HG03196 (cell line): ENCODE measurements around the gene MERTK.
"Not testable (repeated sequence)": the region's sequence is repeated elsewhere in the genome, so short reads cannot be mapped to it uniquely, and the experiment has no call there.

Source experiments
- ATAC-seq: cut with Tn5 transposase; IDR thresholded peaks from one replicate; pipeline ENCODE4 v1.9.1; 2021; ENCODE audit not compliant: unreplicated experiment

The MERTK gene

DNA sequence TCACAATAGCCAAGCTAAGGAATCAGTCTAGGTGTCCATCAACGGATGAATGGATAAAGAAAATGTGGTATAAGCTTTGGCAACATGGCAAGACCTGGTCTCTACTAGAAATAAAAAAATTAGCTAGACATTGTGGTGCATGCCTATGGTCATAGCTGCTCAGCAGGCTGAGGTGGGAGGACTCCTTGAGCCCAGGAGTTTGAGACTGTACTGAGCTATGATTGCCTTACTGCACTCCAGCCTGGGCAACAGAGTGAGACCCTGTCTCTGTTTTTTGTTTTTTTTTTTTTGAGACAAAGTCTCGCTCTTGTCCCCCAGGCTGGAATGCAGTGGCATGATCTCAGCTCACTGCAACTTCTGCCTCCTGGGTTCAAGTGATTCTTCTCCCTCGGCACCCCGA is 11.6 kb downstream of the MERTK start:
- not testable (repeated sequence) for ATAC-seq

DNA sequence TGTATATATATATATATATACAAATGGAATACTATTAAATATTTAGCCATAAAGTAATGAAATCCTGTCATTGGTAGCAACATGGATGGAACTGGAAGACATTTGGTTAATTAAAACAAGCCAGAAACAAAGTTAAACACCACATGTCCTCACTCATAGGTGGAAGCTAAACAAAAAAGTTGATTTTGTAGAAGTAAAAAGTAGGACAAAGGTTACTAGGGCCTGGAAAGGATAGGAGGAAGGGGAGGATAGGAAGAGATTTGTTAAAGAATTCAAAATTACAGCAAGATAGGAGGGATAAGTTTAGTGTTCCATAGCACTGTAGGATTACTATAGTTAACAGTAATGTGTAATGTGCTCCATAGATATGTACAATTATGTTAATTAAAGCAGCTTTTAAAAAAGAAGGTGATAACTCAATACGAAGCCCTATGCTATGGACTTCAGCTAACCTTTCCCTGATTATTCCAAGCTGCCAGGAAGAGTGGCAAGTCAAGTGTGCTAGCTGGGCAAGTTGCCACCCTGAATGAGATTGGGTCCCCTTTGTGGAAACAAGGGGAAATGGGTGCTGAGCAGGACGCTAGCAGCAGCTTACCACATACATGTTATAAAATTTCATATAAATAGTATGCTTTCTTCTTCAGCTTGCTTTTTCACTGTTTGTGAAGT is 12.3 kb downstream of the MERTK start:
- no peak for ATAC-seq

DNA sequence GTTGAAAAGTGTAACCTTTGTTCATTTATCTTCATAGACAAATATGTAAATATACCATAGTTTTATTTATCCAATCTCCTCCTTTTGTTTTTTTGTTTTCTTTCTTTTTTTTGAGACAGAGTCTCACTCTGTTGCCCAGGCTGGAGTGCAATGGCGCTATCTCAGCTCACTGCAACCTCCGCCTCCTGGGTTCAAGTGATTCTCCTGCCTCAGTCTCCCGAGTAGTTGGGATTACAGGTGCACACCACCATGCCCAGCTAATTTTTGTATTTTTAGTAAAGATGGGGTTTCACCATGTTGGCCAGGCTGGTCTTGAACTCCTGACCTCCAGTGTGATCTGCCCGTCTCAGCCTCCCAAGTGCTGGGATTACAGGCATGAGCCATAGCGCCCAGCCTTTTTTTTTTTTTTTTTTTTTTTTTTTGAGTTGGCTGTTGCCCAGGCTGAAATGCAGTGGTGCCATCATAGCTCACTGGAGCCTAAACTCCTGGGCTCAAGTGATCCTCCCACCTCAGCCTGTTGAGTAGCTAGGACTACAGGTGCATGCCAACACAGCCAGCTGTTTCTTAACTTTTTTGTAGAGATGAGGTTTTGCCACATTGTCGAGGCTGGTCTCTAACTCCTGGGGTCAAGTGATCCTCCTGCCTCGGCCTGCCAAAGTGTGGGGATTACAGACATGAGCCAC is 13.0 kb downstream of the MERTK start:
- ATAC-seq = not testable (repeated sequence)

DNA sequence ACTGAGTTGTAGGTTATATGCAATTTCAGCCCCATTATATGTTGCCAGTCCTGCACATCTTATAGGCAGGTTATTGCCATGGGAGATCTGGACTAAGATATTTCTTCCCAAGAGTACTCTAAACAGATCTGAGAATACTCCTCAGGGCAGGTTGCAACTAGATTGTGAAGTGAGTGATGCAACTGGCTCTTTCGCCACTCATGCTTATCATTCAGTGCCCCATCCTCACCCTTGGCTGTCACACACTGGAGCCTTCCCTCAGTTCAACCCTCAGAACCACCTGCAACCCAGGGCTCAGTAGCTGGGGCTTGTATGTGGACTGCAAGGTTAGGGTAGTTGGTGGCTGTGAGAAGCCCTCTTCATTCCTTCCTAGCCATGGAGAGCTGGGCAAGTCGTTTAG is 14.1 kb downstream of the MERTK start:
- no peak for ATAC-seq

DNA sequence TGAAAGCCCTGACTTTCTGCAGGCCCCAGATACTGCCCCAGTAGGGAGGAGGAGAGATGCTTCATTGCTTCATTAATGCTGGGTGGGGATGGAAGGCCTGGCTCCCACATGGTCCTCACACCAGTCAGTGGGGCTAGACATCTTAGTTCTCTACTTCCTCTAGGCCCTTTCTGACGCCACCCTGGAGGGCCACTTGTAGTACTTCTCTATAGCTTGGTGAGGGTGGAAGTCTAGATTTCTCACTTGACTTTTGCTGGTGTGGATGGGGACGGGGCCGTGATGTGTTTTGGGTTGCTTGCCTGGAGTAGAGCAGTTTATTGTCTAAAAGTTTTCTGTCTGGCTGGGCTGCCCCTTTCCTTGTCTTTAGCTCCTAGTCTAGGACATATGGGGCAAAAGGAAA is 18.7 kb downstream of the MERTK start:
- no peak for ATAC-seq

DNA sequence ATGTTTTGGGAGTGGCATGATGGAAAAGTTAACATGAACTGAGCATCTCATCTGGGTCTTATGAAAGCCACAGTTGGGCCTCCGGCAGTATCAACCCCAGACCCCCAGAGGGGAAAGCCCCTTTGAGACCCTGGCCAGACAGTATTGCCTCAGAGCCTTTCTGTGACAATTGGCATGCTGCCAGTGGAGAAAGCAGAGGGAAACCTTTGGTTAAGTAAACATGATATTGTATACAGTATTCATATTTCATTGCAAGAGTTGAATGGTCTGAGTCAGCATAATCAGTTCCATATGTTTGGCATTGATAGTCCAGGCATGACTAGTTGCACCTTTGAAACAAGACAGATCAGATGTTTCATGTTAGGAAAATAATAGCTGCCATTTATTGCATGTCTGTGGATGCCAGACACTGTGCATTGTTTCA is 20.0 kb downstream of the MERTK start:
- no peak for ATAC-seq

DNA sequence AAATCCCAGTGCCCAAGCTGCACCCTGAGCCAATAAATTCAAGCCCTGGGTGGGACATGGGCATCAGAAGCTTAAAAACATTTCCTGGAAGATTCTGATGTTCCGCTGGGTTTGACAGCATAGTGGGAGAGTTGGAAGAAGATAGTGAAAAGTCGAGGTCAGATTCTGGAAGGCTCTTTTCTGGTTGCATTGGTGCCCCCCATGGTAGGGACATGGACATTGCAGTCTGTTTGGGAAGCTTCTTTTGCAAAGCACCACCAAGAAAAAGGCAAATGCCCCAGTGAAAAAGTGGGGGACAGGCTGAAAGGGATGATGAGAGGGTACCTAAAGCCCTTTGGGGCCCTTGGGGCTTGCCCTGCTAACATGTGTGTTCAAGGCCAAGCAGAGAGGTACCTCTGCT is 21.0 kb downstream of the MERTK start:
- no peak for ATAC-seq

DNA sequence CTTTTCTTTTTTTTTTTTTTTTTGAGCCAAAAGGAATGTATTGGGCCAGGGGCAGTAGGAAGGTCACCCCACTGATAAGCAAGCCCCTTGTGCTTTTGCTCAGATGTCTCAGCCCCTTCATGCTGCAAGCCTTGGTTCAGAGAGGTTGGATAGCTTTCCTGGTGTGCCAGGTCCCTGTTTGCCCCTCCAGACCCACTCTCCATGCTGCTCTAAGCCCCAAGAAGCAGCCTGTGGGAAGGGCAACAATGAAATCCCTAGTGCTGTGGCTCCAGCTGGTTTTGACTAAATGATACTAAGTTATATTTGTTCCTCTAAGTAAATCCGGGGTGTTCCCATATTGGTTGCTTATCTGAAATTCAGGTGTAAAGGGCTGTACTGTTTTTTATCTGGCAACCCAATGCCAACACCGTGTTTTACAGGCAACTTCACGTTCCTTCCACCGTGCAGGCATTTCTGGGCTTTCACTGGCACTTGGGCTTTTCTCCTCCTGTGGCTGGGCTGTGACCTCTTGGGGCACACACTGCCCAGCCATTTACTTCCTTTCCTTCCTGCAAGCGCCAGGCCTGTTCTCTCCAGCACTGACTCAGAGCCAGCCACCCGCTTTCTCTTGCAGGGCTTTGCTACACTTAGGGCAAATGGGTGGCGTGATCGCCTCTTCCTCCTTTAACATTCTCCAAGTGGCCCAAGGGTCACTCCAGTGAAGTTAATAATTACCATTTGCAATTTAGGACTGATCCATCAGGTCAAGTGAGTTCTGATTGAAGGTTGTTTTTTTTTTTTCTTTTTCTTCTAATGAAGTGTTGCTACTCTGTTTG is 21.6 kb downstream of the MERTK start:
- ATAC-seq = no peak

DNA sequence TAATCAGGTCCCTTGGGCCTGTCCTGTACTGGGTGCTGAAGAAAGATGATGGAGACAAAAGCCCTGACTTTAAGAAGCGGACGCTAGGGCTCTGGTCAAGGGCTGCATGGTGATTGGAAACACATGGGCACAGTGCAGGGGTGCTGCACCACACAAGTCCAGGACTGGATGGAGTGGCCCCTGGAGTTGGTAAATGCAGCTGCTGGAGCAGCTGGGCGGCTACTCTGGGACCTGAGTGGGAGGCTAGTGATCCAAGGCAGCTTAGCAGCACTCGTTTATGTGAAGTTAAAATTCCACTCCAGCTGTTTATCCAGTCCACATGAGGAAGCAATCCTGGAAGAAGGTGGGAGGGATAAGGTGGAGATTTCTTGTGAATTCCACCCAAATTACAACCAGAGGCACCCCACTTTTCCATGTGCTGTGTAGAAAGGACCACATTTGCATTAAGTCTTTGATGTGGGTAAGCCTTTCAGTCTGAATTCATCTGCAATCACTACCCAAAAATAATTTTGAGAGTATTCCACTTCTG is 24.9 kb downstream of the MERTK start:
- no peak for ATAC-seq

DNA sequence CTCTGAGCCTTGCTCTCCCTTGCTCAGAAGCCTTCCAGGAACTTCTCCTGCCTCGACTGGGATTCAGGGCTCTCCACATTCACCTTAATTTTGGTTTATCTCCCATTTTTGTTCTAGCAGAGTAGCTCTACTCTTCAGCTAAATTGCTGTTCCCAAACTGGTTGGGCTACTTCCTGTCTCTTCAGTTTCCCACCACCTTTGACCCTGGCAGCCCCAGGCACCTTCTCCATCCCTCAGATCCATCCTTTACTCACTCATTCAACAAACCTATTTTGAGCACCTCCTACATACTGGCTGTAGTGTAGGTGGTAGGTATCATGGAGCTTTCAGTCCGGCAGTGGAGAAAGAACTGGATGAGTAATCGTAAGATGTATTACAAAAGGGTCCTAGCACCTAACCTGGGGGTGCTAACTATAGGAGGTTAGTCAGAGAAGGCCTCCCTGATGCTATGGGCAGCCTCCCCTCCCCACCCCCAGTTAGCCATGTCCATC is 26.3 kb downstream of the MERTK start:
- no peak for ATAC-seq

DNA sequence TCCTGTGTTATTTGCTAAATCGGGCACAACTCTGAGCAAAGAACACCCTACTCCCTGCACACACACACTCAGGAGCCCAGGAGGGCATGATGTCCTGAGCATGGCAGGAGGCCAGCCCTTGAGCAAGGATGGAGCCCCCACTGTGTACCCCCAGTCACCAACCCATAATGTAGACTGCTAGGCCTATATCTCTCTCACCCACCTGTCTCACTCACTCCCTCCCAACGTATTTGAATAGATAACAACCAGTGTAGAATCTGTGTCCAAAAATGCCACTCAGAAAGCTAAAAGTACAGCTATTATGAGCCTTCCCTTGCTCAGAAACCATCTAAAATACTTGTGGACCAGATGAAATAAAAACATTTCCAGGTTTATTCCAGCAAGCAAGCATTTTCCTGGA is 29.3 kb downstream of the MERTK start:
- ATAC-seq = no peak

DNA sequence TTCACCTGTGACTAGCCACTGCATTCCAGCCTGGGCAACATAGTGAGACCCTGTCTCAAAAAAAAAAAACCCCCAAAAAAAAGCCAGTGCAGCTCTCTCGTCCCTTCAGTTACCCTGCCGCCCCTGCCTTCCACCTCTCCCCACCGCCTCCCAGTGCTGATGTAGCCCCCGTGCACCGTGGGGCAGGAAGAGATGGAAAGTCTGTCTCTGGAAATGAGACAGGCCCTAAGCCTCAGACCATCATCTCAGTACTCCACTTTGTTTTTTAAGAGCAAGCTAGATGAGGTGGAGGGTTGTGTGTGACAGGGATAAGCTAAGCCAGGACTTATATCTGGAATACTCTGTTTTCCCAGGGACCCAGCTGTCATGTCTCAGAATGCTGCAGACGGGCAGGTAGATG is 32.0 kb downstream of the MERTK start:
- no peak for ATAC-seq

DNA sequence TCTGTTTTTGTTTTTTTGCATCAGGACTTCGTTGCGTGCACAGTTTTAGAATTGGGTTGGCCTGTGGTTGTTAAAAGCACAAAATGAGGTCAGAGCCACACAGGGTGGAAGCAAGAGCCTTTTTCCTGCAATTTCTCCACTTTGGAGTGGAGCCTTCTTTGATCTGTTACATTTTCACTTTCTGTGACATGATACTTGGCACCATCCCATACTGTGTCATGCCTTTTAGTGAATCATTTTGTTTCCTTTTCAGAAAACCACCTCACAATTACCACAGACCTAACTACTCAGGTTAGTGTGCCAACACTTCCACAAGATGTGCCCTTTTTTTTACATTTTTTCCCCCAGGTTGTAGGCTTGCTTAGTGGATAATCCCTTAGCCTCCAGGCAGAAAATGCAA is 32.5 kb downstream of the MERTK start:
- no peak for ATAC-seq

DNA sequence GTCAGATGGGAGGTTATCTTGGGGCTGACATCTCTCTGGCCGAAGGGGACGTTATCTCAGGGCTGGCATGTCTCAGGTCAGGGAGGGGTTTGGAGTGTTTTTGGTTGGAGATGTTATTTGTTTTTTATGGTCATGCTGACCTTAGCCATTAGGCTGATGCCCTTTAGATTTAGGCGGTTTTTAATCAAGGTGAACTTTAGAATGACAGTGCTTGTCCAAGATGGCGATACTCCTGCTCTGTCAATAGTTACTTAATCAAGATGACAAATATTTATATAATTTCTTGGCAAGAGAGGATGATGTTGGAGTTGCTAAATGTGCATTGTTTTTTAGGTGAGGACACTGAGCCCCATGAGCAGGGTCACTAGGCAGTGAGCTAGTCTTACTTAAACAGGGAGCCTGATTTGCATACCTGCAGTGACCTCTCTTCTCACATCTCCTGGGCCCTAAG is 34.5 kb downstream of the MERTK start:
- ATAC-seq = no peak

DNA sequence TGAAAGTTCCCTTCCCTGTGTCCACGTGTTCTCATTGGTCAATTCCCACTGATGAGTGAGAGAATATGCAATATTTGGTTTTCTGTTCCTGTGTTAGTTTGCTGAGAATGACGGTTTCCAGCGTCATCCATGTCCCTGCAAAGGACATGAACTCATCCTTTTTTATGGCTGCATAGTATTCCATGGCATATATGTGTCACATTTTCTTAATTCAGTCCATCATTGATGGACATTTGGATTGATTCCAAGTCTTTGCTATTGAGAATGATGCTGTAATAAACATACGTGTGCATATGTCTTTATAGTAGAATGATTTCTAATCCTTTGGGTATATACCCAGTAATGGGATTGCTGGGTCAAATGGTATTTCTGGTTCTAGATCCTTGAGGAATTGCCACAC is 35.5 kb downstream of the MERTK start:
- ATAC-seq = not testable (repeated sequence)

DNA sequence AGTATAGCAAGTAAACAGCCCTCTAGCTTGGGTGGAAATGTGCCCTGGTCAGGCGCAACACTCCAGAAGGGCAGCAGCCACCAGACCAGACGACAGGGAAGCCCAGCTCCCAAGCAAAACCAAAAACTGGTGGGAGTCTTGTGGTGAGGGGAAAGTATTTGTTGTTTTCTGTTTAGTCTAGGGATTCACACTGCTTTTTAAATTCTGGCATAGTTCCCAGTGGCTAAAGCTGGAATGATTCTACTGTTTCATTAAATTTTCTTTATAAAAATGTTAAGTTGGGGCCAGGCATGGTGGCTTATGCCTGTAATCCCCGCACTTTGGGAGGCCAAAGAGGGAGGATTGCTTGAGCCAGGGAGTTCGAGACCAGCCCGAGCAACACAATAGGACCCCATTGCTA is 38.5 kb downstream of the MERTK start:
- no peak for ATAC-seq

DNA sequence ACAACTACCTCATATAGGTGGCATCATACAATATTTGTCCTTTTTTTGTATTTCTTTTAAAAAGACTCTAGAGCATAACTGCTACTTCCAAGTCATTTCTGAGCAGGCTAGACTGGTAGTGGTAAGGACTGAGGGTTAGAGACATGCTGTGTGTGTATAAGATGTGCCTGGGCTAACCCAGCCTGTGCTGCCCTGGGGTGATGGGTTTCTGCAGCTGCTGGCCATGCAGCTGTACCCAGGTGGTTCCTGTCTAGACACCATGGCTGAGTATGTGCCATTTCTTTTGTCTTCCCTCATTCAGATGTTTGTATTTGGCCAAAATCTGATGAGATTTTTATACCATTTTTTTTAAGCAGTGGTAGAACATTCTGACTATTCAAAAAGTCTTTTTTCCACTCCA is 40.0 kb downstream of the MERTK start:
- ATAC-seq = no peak

DNA sequence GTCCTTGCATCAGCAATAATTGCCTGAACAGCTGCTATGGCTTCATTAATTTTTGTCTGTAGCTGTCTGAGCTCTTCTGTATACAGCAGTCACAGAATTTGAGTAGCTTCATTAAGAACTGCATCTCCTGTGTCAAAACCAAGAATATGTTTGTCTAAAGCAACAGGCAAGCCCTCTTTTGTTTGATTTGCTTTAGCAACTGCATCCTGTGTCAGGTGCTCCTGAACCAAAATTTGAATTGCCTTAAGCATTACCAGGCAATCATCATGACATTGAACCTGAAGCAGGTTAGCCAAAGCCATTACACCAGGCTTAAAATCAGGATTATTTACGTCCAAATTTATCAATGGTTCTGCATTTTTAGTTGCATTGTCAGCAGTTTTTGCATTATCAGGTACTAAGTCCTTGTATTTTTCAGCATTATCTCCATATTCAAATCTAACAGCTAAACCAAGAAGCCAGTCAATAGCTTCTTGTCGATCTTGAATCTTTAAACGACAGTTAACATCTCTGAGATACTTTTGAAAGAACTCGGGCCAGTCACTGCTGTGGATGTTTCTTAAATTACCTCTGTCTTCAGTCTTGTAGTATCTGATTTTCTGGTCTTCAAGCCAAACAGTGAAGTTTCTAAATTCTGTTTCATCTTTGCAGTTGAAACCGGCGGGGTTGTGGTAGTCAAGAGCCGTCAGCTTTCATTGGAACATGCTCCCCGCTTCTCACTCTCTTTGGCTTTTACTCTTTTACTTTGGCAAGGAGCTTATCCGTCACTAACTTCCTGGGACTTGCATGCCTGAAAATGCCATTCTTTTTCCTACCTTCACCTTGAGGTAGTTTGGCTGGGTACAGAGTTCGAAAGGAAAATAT is 42.2 kb downstream of the MERTK start:
- ATAC-seq = no peak

DNA sequence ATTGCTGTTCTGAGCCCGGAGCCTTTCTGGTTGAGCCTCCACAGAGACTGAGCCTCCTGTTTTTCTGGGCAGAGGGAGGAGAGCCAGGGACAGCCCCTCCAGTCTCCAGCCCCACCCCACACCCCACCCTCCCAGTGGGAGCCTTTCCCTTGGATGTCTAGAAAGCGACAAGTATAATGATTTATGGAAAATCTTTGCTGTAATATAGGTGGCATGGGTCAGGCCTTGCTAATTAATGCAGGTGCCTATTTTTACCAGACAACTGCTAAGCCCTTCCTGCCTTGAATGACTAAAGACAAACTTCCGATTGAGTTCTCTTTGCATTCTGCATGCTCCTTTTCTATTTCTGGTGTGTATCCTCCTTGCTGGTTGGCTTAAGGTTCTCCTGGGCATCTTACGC is 43.1 kb downstream of the MERTK start:
- no peak for ATAC-seq

DNA sequence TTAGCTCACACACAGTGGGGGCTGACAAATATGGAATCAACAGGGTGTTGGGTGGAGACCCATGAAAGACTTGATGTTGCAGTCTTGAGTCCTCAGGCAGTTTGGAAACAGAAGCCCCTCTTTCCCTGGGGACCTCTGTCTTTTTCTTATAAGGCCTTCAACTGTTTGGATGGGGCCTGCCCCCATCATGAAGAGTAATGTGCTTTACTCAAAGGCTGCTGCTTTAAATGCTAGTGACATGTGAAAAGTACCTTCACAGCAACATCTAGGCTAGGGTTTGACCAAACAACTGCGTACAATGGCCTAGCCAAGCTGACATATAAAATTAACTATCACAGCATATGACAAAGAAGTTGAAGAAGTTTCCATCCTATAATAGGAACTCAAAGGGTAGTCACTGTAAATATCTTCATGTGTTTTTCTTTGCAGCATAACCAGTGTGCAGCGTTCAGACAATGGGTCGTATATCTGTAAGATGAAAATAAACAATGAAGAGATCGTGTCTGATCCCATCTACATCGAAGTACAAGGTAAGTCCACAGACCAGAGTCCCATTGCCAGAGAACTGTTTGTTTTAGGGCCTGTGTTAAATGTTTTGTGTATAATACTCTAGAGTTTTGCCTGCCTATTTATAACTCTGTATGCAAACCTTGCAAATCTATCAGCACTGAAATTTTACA is 46.3 kb downstream of the MERTK start:
- ATAC-seq = no peak
